ENCODE measurements around the gene LRIG2. TPM values are rescaled to one million over a fixed set of nuclear protein-coding genes. Genes with fewer than 3 reads are reported as not detected.

The LRIG2 gene
- total and polyA plus RNA-seq, 9 of the 15 experiments (the other 6 are each of a cell fraction or from before 2014, with no cell fraction given): 1.8 to 28.1 (median 11.5) TPM

GRCh38 chr1:113072141-113072756 is 749 bp upstream of the LRIG2 start (continued):
- TF ChIP-seq HDAC6 (IDR thresholded peaks at IDR 0.05; ENCODE audit: low read depth, low read length) (no peak), CEBPG (CRISPR knock-in tag; IDR thresholded peaks at IDR 0.05) (peak; percentile 95), CEBPG (tag; conservative IDR thresholded peaks at IDR 0.05 in 1 of 2, IDR thresholded peaks at IDR 0.05 in 1 of 2) (peak; percentile 98 to 99), MEIS2 (IDR thresholded peaks at IDR 0.05; ENCODE audit: partially characterized antibody) (peak; percentile 67), STAT5A (IDR thresholded peaks at IDR 0.05; ENCODE audit: borderline replicate concordance, low read length) (peak; percentile 23; the same call in 1 of the 2 replicates), ZEB2 (IDR thresholded peaks at IDR 0.05) (peak; percentile 52; the same call in 1 of the 2 replicates), KLF16 (IDR thresholded peaks at IDR 0.05) (no peak), FOXK2 (conservative IDR thresholded peaks at IDR 0.05 in 1 of 2, IDR thresholded peaks at IDR 0.05 in 1 of 2; ENCODE audit: low read depth in 2 of 2) (peak; percentile 38 to 69; a peak in 3 of 4 replicates), ZNF407 (IDR thresholded peaks at IDR 0.05; ENCODE audit: low read depth) (no peak), GTF2E2 (tag; IDR thresholded peaks at IDR 0.05) (no peak), SNIP1 (IDR thresholded peaks at IDR 0.05; ENCODE audit: low read depth) (no peak), DPF2 (IDR thresholded peaks at IDR 0.05) (peak; percentile 85; the same call in 1 of the 2 replicates), ZNF12 (CRISPR knock-in tag; IDR thresholded peaks at IDR 0.05) (0 out of 2 replicates have a peak, but pooled peaks have one; percentile 77), ZSCAN32 (CRISPR knock-in tag; IDR thresholded peaks at IDR 0.05) (0 out of 2 replicates have a peak, but pooled peaks have one; percentile 20), YBX1 (IDR thresholded peaks at IDR 0.05) (no peak), PHF20 (IDR thresholded peaks at IDR 0.05; ENCODE audit: partially characterized antibody) (no peak), KDM1A (IDR thresholded peaks at IDR 0.05) (no peak), SREBF2 (CRISPR knock-in tag; IDR thresholded peaks at IDR 0.05) (0 out of 2 replicates have a peak, but pooled peaks have one; percentile 28), MBD1 (CRISPR knock-in tag; IDR thresholded peaks at IDR 0.05) (0 out of 2 replicates have a peak, but pooled peaks have one; percentile 25), ZNF830 (CRISPR knock-in tag; IDR thresholded peaks at IDR 0.05) (no peak), ARNT (IDR thresholded peaks at IDR 0.05) (peak in 1 of 2 experiments; percentile 57; a peak in 2 of 4 replicates), NCOA1 (IDR thresholded peaks at IDR 0.05; ENCODE audit: low read depth) (peak; percentile 79)
